Right atrium auricular region (tissue), 2 donors: Measurements from ENCODE around the gene SRSF4. TPM values are rescaled to one million over a fixed set of nuclear protein-coding genes. Genes with fewer than 3 reads are reported as not detected.

ENCODE experiments used
- DNase-seq: peaks from one replicate; pipeline ENCODE4 v3.0.0-alpha.2; 2019; ENCODE audit warnings: low spot score
- H3K27ac ChIP-seq, 2 donors: fragments of 200-600 bp; sonication (generic); 1 replicate in 1 of 2; 2 replicates in 1 of 2; pipeline ENCODE4 v1.5.1; 2016 to 2019
- H3K27me3 ChIP-seq, 2 donors: fragments of 200-600 bp; sonication (generic); one replicate each; pipeline versions ENCODE4 v1.5.1 to v1.6.0; 2017 to 2019
- H3K36me3 ChIP-seq: fragments of 200-600 bp; sonication (generic); one replicate; pipeline ENCODE4 v1.5.1; 2016
- H3K4me1 ChIP-seq, 2 donors: fragments of 200-600 bp; sonication (generic); one replicate each; pipeline versions ENCODE4 v1.5.1 to v1.6.0; 2017 to 2019
- H3K4me3 ChIP-seq, 2 donors: fragments of 200-600 bp; sonication (generic); 1 replicate in 1 of 2; 2 replicates in 1 of 2; pipeline ENCODE4 v1.5.1; 2017 to 2019; ENCODE audit warnings: mild to moderate bottlenecking in 1 of 2, moderate library complexity in 1 of 2
- H3K9me3 ChIP-seq, 2 donors: fragments of 200-600 bp; sonication (generic); one replicate each; pipeline ENCODE4 v1.5.1; 2019
- CTCF ChIP-seq, 2 donors: fragments of 200-600 bp; sonication (generic); IDR thresholded peaks; one replicate each; pipeline ENCODE4 v1.5.1; 2019; ENCODE audit warnings: antibody characterized with exemption in 2 of 2
- total RNA-seq, 2 donors: library from RNA; depleted of rRNA; stranded (reverse); fragments of >200 nt; gene quantifications; one replicate each; pipeline ENCODE4 v1.1.0, GENCODE V29; 2016

The SRSF4 gene
- total RNA-seq, 2 donors from 2014 or later: 44.2 to 48.1 TPM

- DNase-seq: no peak
- peak overlapping the region in 1 of 2 donors; percentile 6 for H3K27ac ChIP-seq
These were observed 2.0 kb downstream of the SRSF4 start for GRCh38 chr1:29179641-29180184.

GRCh38 chr1:29177022-29177705 lies 4.5 kb downstream of the SRSF4 start:
- Histone ChIP-seq H3K4me1 (peaks cover 0 to 55% of the 10 kb centered on the region in 2 donors), H3K4me3 (no peak overlapping the region), H3K27me3 (no peaks in the 10 kb centered on the region), H3K9me3 (no peaks in the 10 kb centered on the region), H3K36me3 (no peaks in the 10 kb centered on the region), H3K27ac (peak overlapping the region in 1 of 2 donors; percentile 15)
- DNase-seq: no peak
- TF ChIP-seq CTCF (IDR thresholded peaks at IDR 0.05): no peak

More at GRCh38 chr1:29179641-29180184, 2.0 kb downstream of the SRSF4 start:
- H3K27me3 ChIP-seq: no peaks in the 10 kb centered on the region
- peak overlapping the region; percentile 90 to 92 for H3K4me3 ChIP-seq
- H3K4me1 ChIP-seq: peaks cover 0 to 59% of the 10 kb centered on the region in 2 donors
- TF ChIP-seq CTCF (IDR thresholded peaks at IDR 0.05): no peak
- H3K9me3 ChIP-seq: no peaks in the 10 kb centered on the region
- no peaks in the 10 kb centered on the region for H3K36me3 ChIP-seq

GRCh38 chr1:29176576-29176975 lies 5.1 kb downstream of the SRSF4 start:
- Histone ChIP-seq H3K36me3 (no peaks in the 10 kb centered on the region), H3K9me3 (no peaks in the 10 kb centered on the region), H3K27ac (peak overlapping the region in 1 of 2 donors; percentile 11), H3K27me3 (no peaks in the 10 kb centered on the region), H3K4me1 (peaks cover 0 to 56% of the 10 kb centered on the region in 2 donors), H3K4me3 (no peak overlapping the region)
- DNase-seq: no peak
- TF ChIP-seq CTCF (IDR thresholded peaks at IDR 0.05): no peak

- H3K36me3 ChIP-seq: peaks cover 13% of the 10 kb centered on the region
- H3K4me1 ChIP-seq: peaks cover 0 to 47% of the 10 kb centered on the region in 2 donors
- TF ChIP-seq CTCF (IDR thresholded peaks at IDR 0.05): no peak
- H3K27me3 ChIP-seq: no peaks in the 10 kb centered on the region
- DNase-seq: no peak
- no peak overlapping the region for H3K27ac ChIP-seq
- no peaks in the 10 kb centered on the region for H3K9me3 ChIP-seq
- H3K4me3 ChIP-seq: no peak overlapping the region
These were observed 9.2 kb downstream of the SRSF4 start for GRCh38 chr1:29172415-29172939.

GRCh38 chr1:29171521-29171920 lies 10.2 kb downstream of the SRSF4 start:
- no peak overlapping the region for H3K4me3 ChIP-seq
- peaks cover 0 to 43% of the 10 kb centered on the region in 2 donors for H3K4me1 ChIP-seq
- TF ChIP-seq CTCF (IDR thresholded peaks at IDR 0.05): no peak
- DNase-seq: no peak
- peaks cover 22% of the 10 kb centered on the region for H3K36me3 ChIP-seq
- no peaks in the 10 kb centered on the region for H3K9me3 ChIP-seq
- H3K27me3 ChIP-seq: no peaks in the 10 kb centered on the region
- no peak overlapping the region for H3K27ac ChIP-seq
